AG04450 (cell line): Measurements from ENCODE around the gene SLC39A5. TPM values are rescaled to one million over a fixed set of nuclear protein-coding genes. Genes with fewer than 3 reads are reported as not detected.

Experiments used
- CTCF ChIA-PET: fragments of 300-600, 350-600 bp; formaldehyde crosslinking; extraction: SDS; loops from one replicate; lab custom pipeline; 2022; ENCODE audit warnings: antibody characterized with exemption, inconsistent platforms; lab: Charles Lee
- POLR2A ChIA-PET: fragments of 350-600 bp; formaldehyde crosslinking; extraction: SDS; loops from one replicate; lab custom pipeline; 2021; ENCODE audit warnings: antibody characterized with exemption, inconsistent platforms; lab: Yijun Ruan, JAX
- DNase-seq: peaks from one replicate; pipeline ENCODE4 v3.0.0-alpha.2; 2011; ENCODE audit warnings: low read depth, low spot score
- H3K27ac ChIP-seq: one replicate; pipeline ENCODE4 v1.5.1; 2012; ENCODE audit warnings: low read depth, low read length, control low read depth
- H3K27me3 ChIP-seq: one replicate; pipeline ENCODE4 v1.6.0; 2012; ENCODE audit warnings: low read length; ENCODE audit not compliant: control insufficient read depth, insufficient read depth
- H3K4me3 ChIP-seq: 2 replicates; pipeline ENCODE4 v1.5.1; 2011; ENCODE audit warnings: mild to moderate bottlenecking, low read depth, low read length, control low read depth
- H3K9me3 ChIP-seq: 2 replicates; pipeline ENCODE4 v1.5.1; 2012; ENCODE audit warnings: low read length; ENCODE audit not compliant: control insufficient read depth, insufficient read depth
- polyA plus RNA-seq: library from polyadenylated mRNA; depleted of rRNA; stranded (reverse); fragments of >200 nt; gene quantifications from 2 replicates; pipeline ENCODE4 v1.2.3, GENCODE V29; 2011
- TF ChIP-seq, protein P1 (sequence below): IDR thresholded peaks from 2 replicates; pipeline ENCODE4 v1.5.1; 2011; ENCODE audit warnings: low read depth, low read length, control low read depth, inconsistent platforms

SLC39A5 gene
- polyA plus RNA-seq, 1 experiment, result not detected

DNA sequence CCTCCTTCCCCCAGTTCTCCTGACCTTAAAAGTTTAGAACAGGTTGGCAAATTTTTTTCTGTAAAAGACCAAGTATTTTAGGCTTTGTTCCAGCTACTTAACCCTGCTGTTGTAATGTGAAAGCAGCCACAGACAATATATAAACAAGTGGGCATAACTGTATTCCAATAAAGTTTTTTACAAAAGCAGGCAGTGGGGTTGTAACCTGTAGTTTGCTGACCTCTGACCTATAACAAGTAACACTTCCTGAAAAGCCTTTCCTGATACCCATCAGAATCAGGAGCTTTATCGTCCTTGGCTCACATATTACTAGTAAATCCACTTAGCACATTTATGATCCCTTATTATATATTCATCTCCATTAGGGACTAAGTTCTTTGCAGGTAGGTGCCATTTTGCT is 27.5 kb upstream of the SLC39A5 start:
- POLR2A ChIA-PET, result interaction anchor here (1.2 kb wide), 1 partner anchor 36 kb away, joined by 5 read pairs; no protein-coding TSS in a partner anchor
- H3K9me3 ChIP-seq, result no peaks in the 10 kb centered on the region
- TF ChIP-seq, protein P1, sequence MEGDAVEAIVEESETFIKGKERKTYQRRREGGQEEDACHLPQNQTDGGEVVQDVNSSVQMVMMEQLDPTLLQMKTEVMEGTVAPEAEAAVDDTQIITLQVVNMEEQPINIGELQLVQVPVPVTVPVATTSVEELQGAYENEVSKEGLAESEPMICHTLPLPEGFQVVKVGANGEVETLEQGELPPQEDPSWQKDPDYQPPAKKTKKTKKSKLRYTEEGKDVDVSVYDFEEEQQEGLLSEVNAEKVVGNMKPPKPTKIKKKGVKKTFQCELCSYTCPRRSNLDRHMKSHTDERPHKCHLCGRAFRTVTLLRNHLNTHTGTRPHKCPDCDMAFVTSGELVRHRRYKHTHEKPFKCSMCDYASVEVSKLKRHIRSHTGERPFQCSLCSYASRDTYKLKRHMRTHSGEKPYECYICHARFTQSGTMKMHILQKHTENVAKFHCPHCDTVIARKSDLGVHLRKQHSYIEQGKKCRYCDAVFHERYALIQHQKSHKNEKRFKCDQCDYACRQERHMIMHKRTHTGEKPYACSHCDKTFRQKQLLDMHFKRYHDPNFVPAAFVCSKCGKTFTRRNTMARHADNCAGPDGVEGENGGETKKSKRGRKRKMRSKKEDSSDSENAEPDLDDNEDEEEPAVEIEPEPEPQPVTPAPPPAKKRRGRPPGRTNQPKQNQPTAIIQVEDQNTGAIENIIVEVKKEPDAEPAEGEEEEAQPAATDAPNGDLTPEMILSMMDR, result no peak
- CTCF ChIA-PET, result interaction anchor here (1.6 to 1.7 kb wide), 2 partner anchors 10 to 13 kb away, joined by 8 to 10 read pairs; partner anchors contain the start of gene SMARCC2
- no peak for DNase-seq
- no peaks in the 10 kb centered on the region for H3K27me3 ChIP-seq
- no peak overlapping the region for H3K4me3 ChIP-seq
- no peak overlapping the region for H3K27ac ChIP-seq

DNA sequence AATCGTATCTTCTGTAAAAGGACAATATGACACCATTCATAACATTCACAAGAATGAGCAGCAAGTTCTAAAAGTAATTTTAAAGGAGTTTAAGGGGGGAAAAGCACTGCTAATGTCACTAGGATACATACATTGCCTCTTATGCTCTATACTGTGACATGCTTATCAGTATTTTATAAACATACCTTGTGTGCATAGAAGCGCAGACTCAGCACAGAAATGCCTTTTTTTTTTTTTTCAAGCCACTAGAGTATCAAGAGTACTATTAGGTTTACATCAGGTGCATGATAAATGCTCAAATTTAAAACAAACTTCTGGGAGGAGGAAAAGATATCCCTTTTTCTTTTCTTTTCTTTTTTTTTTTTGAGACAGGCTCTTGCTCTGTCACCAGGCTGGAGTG is 27.0 kb upstream of the SLC39A5 start:
- TF ChIP-seq, protein P1, result no peak
- Histone ChIP-seq H3K27ac (no peak overlapping the region), H3K27me3 (no peaks in the 10 kb centered on the region), H3K9me3 (no peaks in the 10 kb centered on the region), H3K4me3 (no peak overlapping the region)
- ChIA-PET CTCF (interaction anchor here (1.6 to 3.2 kb wide), 2 partner anchors 10 to 14 kb away, joined by 8 to 15 read pairs; partner anchors contain the start of gene SMARCC2), POLR2A (no interaction called here)
- DNase-seq, result no peak

DNA sequence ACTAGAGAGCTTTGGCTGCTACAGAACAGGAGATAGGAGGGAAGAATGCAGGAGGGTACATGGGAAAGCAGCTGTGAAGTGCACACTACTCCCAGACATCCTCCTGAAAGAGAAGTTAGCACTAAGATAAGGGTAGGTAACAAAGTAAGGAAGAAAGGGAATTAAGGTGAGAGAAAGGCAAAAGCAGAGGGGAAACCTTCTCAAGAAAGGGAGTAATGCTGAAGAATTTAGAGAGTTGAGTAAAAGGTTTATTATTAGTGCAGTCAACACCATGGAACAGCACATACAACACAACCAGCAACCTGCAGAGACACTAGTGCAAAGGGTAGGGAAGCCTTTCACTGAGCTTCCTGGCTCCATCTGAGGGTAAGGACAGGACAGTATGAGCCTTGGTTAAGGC is 25.6 kb upstream of the SLC39A5 start:
- DNase-seq, result no peak
- ChIA-PET POLR2A (no interaction called here), CTCF (interaction anchor here (0.6 to 5.3 kb wide), 3 partner anchors 15 to 134 kb away, joined by 4 to 37 read pairs (median 15); partner anchors contain the start of genes RNF41 and SMARCC2)
- TF ChIP-seq, protein P1, result no peak
- Histone ChIP-seq H3K27ac (no peak overlapping the region), H3K27me3 (no peaks in the 10 kb centered on the region), H3K9me3 (no peaks in the 10 kb centered on the region), H3K4me3 (no peak overlapping the region)

DNA sequence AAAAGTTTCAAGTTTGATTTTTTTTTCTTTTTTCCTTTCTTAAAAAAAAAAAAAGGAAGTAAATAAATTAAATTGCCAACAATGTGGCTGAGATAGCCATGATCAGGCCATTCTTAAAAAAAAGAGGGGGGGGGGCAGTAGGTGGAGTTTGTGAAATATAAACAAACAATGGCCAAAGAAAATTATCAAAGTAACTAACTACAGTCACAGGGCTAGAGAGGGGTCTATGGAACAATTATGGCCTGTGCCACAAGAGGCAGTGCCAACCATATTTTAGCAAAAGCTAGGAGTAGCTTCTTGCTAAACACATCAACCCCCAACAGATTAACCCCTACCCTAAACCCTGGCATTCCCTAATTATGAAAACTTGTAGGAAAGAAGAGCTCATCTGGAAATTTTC is 24.4 kb upstream of the SLC39A5 start:
- H3K4me3 ChIP-seq, result no peak overlapping the region
- POLR2A ChIA-PET, result interaction anchor here (0.6 to 4.1 kb wide), 2 partner anchors 16 to 54 kb away, joined by 7 to 20 read pairs; partner anchors contain the start of gene RNF41
- CTCF ChIA-PET, result interaction anchor here (1.4 to 5.3 kb wide), 3 partner anchors 16 to 28 kb away, joined by 3 to 37 read pairs (median 15); partner anchors contain the start of genes RNF41 and SMARCC2

More for the DNA sequence above, 24.4 kb upstream of the SLC39A5 start:
- TF ChIP-seq, protein P1, result 0 out of 2 replicates have a peak, but pooled peaks have one; percentile 2
- DNase-seq, result no peak
- Histone ChIP-seq H3K9me3 (no peaks in the 10 kb centered on the region), H3K27me3 (no peaks in the 10 kb centered on the region), H3K27ac (no peak overlapping the region)
